ENCODE data around the gene VAT1L.

DNA sequence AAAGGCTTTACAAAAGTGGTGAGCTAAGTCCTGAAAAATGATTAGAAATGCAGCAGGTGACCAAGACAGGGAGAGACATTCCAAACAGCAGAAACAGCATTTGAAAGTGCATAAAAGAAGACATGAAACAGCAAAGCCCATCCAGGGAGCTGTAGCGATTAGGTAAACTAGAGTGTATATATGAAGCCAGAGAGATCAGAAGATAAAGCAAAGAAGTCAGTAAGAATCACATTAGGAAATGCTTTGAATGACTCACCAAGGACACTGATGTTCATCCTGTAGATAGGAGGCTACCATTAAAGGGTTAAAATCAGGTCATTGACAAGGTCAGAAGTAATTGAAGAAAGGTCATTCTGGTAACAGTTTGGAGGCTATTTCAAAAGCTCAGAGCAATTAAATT, 27.6 kb upstream of the VAT1L start:
- TF ChIP-seq EP300 (IDR thresholded peaks at IDR 0.05; ENCODE audit: borderline replicate concordance) = no peak
- TF ChIP-seq, protein P1, sequence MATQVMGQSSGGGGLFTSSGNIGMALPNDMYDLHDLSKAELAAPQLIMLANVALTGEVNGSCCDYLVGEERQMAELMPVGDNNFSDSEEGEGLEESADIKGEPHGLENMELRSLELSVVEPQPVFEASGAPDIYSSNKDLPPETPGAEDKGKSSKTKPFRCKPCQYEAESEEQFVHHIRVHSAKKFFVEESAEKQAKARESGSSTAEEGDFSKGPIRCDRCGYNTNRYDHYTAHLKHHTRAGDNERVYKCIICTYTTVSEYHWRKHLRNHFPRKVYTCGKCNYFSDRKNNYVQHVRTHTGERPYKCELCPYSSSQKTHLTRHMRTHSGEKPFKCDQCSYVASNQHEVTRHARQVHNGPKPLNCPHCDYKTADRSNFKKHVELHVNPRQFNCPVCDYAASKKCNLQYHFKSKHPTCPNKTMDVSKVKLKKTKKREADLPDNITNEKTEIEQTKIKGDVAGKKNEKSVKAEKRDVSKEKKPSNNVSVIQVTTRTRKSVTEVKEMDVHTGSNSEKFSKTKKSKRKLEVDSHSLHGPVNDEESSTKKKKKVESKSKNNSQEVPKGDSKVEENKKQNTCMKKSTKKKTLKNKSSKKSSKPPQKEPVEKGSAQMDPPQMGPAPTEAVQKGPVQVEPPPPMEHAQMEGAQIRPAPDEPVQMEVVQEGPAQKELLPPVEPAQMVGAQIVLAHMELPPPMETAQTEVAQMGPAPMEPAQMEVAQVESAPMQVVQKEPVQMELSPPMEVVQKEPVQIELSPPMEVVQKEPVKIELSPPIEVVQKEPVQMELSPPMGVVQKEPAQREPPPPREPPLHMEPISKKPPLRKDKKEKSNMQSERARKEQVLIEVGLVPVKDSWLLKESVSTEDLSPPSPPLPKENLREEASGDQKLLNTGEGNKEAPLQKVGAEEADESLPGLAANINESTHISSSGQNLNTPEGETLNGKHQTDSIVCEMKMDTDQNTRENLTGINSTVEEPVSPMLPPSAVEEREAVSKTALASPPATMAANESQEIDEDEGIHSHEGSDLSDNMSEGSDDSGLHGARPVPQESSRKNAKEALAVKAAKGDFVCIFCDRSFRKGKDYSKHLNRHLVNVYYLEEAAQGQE (IDR thresholded peaks at IDR 0.05; ENCODE audit: low read depth) = no peak
- no peak for TF ChIP-seq TEAD4 (IDR thresholded peaks at IDR 0.05)
- no peak for TF ChIP-seq YY1 (IDR thresholded peaks at IDR 0.05; ENCODE audit: low read depth)
- TF ChIP-seq, protein P2, sequence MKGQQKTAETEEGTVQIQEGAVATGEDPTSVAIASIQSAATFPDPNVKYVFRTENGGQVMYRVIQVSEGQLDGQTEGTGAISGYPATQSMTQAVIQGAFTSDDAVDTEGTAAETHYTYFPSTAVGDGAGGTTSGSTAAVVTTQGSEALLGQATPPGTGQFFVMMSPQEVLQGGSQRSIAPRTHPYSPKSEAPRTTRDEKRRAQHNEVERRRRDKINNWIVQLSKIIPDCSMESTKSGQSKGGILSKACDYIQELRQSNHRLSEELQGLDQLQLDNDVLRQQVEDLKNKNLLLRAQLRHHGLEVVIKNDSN (IDR thresholded peaks at IDR 0.05) = no peak
- TF ChIP-seq, protein P3, sequence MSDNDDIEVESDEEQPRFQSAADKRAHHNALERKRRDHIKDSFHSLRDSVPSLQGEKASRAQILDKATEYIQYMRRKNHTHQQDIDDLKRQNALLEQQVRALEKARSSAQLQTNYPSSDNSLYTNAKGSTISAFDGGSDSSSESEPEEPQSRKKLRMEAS (IDR thresholded peaks at IDR 0.05) = no peak
- no peak for TF ChIP-seq FOXM1 (IDR thresholded peaks at IDR 0.05; ENCODE audit: borderline replicate concordance, low read depth)
- TF ChIP-seq TAF1 (IDR thresholded peaks at IDR 0.05; ENCODE audit: low read depth) = no peak
- no peak for TF ChIP-seq RAD21 (IDR thresholded peaks at IDR 0.05; ENCODE audit: low read depth)
